Peyer's patch (tissue), 4 donors: ENCODE measurements around the gene THAP10.

Source experiments
- POLR2A ChIP-seq, 2 donors: fragments of 450-650 bp; IDR thresholded peaks; one replicate each; pipeline ENCODE4 v1.5.1; 2017; ENCODE audit warnings: antibody characterized with exemption in 2 of 2, mild to moderate bottlenecking in 2 of 2, moderate library complexity in 2 of 2
- TF ChIP-seq, protein P1 (sequence below), 6 experiments: fragments of 450-650 bp in 4 of 6; fragments of 200-600 bp in 2 of 6; sonication (generic) in 1 of 6; IDR thresholded peaks; one replicate each; pipeline ENCODE4 v1.5.1; 2017 to 2019; ENCODE audit warnings: antibody characterized with exemption in 6 of 6, mild to moderate bottlenecking in 3 of 6, moderate library complexity in 1 of 6

- TF ChIP-seq, protein P1, sequence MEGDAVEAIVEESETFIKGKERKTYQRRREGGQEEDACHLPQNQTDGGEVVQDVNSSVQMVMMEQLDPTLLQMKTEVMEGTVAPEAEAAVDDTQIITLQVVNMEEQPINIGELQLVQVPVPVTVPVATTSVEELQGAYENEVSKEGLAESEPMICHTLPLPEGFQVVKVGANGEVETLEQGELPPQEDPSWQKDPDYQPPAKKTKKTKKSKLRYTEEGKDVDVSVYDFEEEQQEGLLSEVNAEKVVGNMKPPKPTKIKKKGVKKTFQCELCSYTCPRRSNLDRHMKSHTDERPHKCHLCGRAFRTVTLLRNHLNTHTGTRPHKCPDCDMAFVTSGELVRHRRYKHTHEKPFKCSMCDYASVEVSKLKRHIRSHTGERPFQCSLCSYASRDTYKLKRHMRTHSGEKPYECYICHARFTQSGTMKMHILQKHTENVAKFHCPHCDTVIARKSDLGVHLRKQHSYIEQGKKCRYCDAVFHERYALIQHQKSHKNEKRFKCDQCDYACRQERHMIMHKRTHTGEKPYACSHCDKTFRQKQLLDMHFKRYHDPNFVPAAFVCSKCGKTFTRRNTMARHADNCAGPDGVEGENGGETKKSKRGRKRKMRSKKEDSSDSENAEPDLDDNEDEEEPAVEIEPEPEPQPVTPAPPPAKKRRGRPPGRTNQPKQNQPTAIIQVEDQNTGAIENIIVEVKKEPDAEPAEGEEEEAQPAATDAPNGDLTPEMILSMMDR (IDR thresholded peaks at IDR 0.05): no peak
- no peak for TF ChIP-seq POLR2A (IDR thresholded peaks at IDR 0.05)
Observed at GRCh38 chr15:70912187-70912586, 20.0 kb upstream of the THAP10 start.
